Transverse colon (tissue), 4 donors: Measurements from ENCODE around the gene SKA1.

Experiments
- EP300 ChIP-seq: sonication (generic); formaldehyde crosslinking; IDR thresholded peaks from one replicate; pipeline ENCODE4 v1.6.1; 2017; ENCODE audit warnings: antibody characterized with exemption, low read depth
- POLR2A ChIP-seq: fragments of 450-650 bp; IDR thresholded peaks from one replicate; pipeline ENCODE4 v1.6.1; 2016; ENCODE audit warnings: antibody characterized with exemption, mild to moderate bottlenecking, moderate library complexity
- POLR2AphosphoS5 ChIP-seq, 3 donors: sonication (generic); formaldehyde crosslinking; IDR thresholded peaks; one replicate each; pipeline ENCODE4 v1.6.1; 2016; ENCODE audit warnings: antibody characterized with exemption in 3 of 3
- TF ChIP-seq, protein P1 (sequence below), 5 experiments: fragments of 200-600 bp in 3 of 5; fragments of 450-650 bp in 2 of 5; sonication (generic) in 3 of 5; IDR thresholded peaks; 1 replicate in 2 of 5; 2 replicates in 3 of 5; pipeline ENCODE4 v1.5.1; 2016 to 2017; ENCODE audit warnings: antibody characterized with exemption in 5 of 5, inconsistent platforms in 3 of 5, mild to moderate bottlenecking in 2 of 5, moderate library complexity in 1 of 5

- TF ChIP-seq, protein P1, sequence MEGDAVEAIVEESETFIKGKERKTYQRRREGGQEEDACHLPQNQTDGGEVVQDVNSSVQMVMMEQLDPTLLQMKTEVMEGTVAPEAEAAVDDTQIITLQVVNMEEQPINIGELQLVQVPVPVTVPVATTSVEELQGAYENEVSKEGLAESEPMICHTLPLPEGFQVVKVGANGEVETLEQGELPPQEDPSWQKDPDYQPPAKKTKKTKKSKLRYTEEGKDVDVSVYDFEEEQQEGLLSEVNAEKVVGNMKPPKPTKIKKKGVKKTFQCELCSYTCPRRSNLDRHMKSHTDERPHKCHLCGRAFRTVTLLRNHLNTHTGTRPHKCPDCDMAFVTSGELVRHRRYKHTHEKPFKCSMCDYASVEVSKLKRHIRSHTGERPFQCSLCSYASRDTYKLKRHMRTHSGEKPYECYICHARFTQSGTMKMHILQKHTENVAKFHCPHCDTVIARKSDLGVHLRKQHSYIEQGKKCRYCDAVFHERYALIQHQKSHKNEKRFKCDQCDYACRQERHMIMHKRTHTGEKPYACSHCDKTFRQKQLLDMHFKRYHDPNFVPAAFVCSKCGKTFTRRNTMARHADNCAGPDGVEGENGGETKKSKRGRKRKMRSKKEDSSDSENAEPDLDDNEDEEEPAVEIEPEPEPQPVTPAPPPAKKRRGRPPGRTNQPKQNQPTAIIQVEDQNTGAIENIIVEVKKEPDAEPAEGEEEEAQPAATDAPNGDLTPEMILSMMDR (IDR thresholded peaks at IDR 0.05): peak in 4 of 5 experiments; percentile 31 to 55 (median 47)
- TF ChIP-seq EP300: no peak
- no peak for TF ChIP-seq POLR2A
- no peak for TF ChIP-seq POLR2AphosphoS5 (IDR thresholded peaks at IDR 0.05)
These were observed 54.5 kb downstream of the SKA1 start for GRCh38 chr18:50429207-50429948.
